T-helper 17 cell (primary cell): ENCODE measurements around the gene ZNF687. TPM values are rescaled to one million over a fixed set of nuclear protein-coding genes. Genes with fewer than 3 reads are reported as not detected.

Experiments
- ATAC-seq: fragments of 150-1000 bp; cut with Tn5 transposase; 2 replicates; pipeline ENCODE4 v1.10.0; 2021; ENCODE audit warnings: mild to moderate bottlenecking, moderate library complexity
- DNase-seq, 3 donors: peaks; one replicate each; pipeline versions ENCODE4 v3.0.0 to v3.0.0-alpha.2; 2020 to 2021
- H3K9me3 ChIP-seq: one replicate; pipeline ENCODE4 v1.7.0; 2013; ENCODE audit warnings: low read length, mild to moderate bottlenecking; ENCODE audit not compliant: control insufficient read depth, poor library complexity, severe bottlenecking
- H3K27ac Mint-ChIP-seq: one replicate; pipeline ENCODE4 v1.8.0; 2022; ENCODE audit warnings: mild to moderate bottlenecking, moderate library complexity, mixed read lengths
- H3K27me3 Mint-ChIP-seq: one replicate; pipeline ENCODE4 v1.8.0; 2022; ENCODE audit warnings: mixed read lengths
- H3K36me3 Mint-ChIP-seq: one replicate; pipeline ENCODE4 v1.8.0; 2022; ENCODE audit warnings: low read depth, mixed read lengths
- H3K4me1 Mint-ChIP-seq: one replicate; pipeline ENCODE4 v1.8.0; 2022; ENCODE audit warnings: mild to moderate bottlenecking, mixed read lengths
- H3K4me3 Mint-ChIP-seq: one replicate; pipeline ENCODE4 v1.8.0; 2022; ENCODE audit warnings: mild to moderate bottlenecking, moderate library complexity, mixed read lengths
- total RNA-seq, 4 donors: library from RNA in 2 of 4; stranded (reverse) in 2 of 4; gene quantifications; one replicate each; pipeline ENCODE4 v1.2.3 and lab custom pipeline; 2022 to 2026

The ZNF687 gene
- total RNA-seq, 2 donors from 2014 or later, result 25.9 to 33.8 TPM

GRCh38 chr1:151311589-151312331 is 29.7 kb downstream of the ZNF687 start:
- Mint-ChIP-seq H3K4me3 (no peak overlapping the region), H3K4me1 (peaks cover 40% of the 10 kb centered on the region)
- peak in 1 of 3 donors; percentile 33 for DNase-seq

GRCh38 chr1:151312411-151312810 is 30.3 kb downstream of the ZNF687 start:
- H3K27ac Mint-ChIP-seq, result peak overlapping the region; percentile 90
- peaks cover 42% of the 10 kb centered on the region for H3K4me1 Mint-ChIP-seq

More at GRCh38 chr1:151311589-151312331, 29.7 kb downstream of the ZNF687 start:
- Mint-ChIP-seq H3K27me3 (no peaks in the 10 kb centered on the region), H3K27ac (peak overlapping the region; percentile 90), H3K36me3 (no peaks in the 10 kb centered on the region)
- ATAC-seq, result peak; percentile 92
- H3K9me3 ChIP-seq, result no peaks in the 10 kb centered on the region

GRCh38 chr1:151312826-151313225 is 30.7 kb downstream of the ZNF687 start:
- H3K9me3 ChIP-seq, result no peaks in the 10 kb centered on the region
- Mint-ChIP-seq H3K4me1 (peaks cover 44% of the 10 kb centered on the region), H3K36me3 (no peaks in the 10 kb centered on the region), H3K27me3 (no peaks in the 10 kb centered on the region), H3K27ac (peak overlapping the region; percentile 90), H3K4me3 (no peak overlapping the region)
- ATAC-seq, result no peak
- no peak for DNase-seq

More at GRCh38 chr1:151312411-151312810, 30.3 kb downstream of the ZNF687 start:
- Mint-ChIP-seq H3K27me3 (no peaks in the 10 kb centered on the region), H3K4me3 (no peak overlapping the region), H3K36me3 (no peaks in the 10 kb centered on the region)
- H3K9me3 ChIP-seq, result no peaks in the 10 kb centered on the region
- ATAC-seq (no peak), DNase-seq (no peak)

- no peaks in the 10 kb centered on the region for H3K9me3 ChIP-seq
- H3K4me3 Mint-ChIP-seq, result no peak overlapping the region
- H3K4me1 Mint-ChIP-seq, result peaks cover 44% of the 10 kb centered on the region
- DNase-seq (no peak), ATAC-seq (no peak)
- H3K27ac Mint-ChIP-seq, result peak overlapping the region; percentile 90
- H3K27me3 Mint-ChIP-seq, result no peaks in the 10 kb centered on the region
- no peaks in the 10 kb centered on the region for H3K36me3 Mint-ChIP-seq
Measured at GRCh38 chr1:151313501-151313900, 31.4 kb downstream of the ZNF687 start.

- ATAC-seq (no peak), DNase-seq (no peak)
- H3K36me3 Mint-ChIP-seq, result no peaks in the 10 kb centered on the region
- H3K27me3 Mint-ChIP-seq, result no peaks in the 10 kb centered on the region
- H3K4me1 Mint-ChIP-seq, result peaks cover 45% of the 10 kb centered on the region
- H3K27ac Mint-ChIP-seq, result peak overlapping the region; percentile 90
- H3K9me3 ChIP-seq, result no peaks in the 10 kb centered on the region
- H3K4me3 Mint-ChIP-seq, result no peak overlapping the region
Measured at GRCh38 chr1:151314137-151314875, 32.2 kb downstream of the ZNF687 start.

GRCh38 chr1:151315565-151316235 is 33.6 kb downstream of the ZNF687 start:
- DNase-seq, result no peak
- Mint-ChIP-seq H3K27ac (peak overlapping the region; percentile 90), H3K4me1 (peaks cover 50% of the 10 kb centered on the region), H3K27me3 (no peaks in the 10 kb centered on the region), H3K4me3 (no peak overlapping the region), H3K36me3 (no peaks in the 10 kb centered on the region)
- no peaks in the 10 kb centered on the region for H3K9me3 ChIP-seq
- no peak for ATAC-seq

GRCh38 chr1:151318975-151319374 is 36.9 kb downstream of the ZNF687 start:
- H3K4me3 Mint-ChIP-seq, result no peak overlapping the region
- no peak for ATAC-seq
- no peak overlapping the region for H3K27ac Mint-ChIP-seq
- no peaks in the 10 kb centered on the region for H3K36me3 Mint-ChIP-seq
- no peaks in the 10 kb centered on the region for H3K27me3 Mint-ChIP-seq
- DNase-seq, result no peak
- H3K9me3 ChIP-seq, result no peaks in the 10 kb centered on the region
- H3K4me1 Mint-ChIP-seq, result peaks cover 35% of the 10 kb centered on the region

- H3K36me3 Mint-ChIP-seq, result peaks cover 5% of the 10 kb centered on the region
Measured at GRCh38 chr1:151324390-151324930, 42.4 kb downstream of the ZNF687 start.

GRCh38 chr1:151325231-151325630 is 43.1 kb downstream of the ZNF687 start:
- no peaks in the 10 kb centered on the region for H3K9me3 ChIP-seq
- peaks cover 41% of the 10 kb centered on the region for H3K4me1 Mint-ChIP-seq
- DNase-seq (no peak), ATAC-seq (no peak)
- H3K4me3 Mint-ChIP-seq, result peak overlapping the region; percentile 99
- H3K36me3 Mint-ChIP-seq, result peaks cover 5% of the 10 kb centered on the region
- H3K27ac Mint-ChIP-seq, result no peak overlapping the region
- H3K27me3 Mint-ChIP-seq, result no peaks in the 10 kb centered on the region

More at GRCh38 chr1:151324390-151324930, 42.4 kb downstream of the ZNF687 start:
- DNase-seq (no peak), ATAC-seq (no peak)
- Mint-ChIP-seq H3K4me1 (peaks cover 44% of the 10 kb centered on the region), H3K27ac (peak overlapping the region; percentile 62), H3K27me3 (no peaks in the 10 kb centered on the region), H3K4me3 (no peak overlapping the region)
- no peaks in the 10 kb centered on the region for H3K9me3 ChIP-seq

- Mint-ChIP-seq H3K4me3 (peak overlapping the region; percentile 99), H3K36me3 (peaks cover 5% of the 10 kb centered on the region), H3K4me1 (peaks cover 35% of the 10 kb centered on the region), H3K27me3 (no peaks in the 10 kb centered on the region), H3K27ac (peak overlapping the region; percentile 100)
- DNase-seq (no peak), ATAC-seq (no peak)
- no peaks in the 10 kb centered on the region for H3K9me3 ChIP-seq
Measured at GRCh38 chr1:151325646-151326429, 43.7 kb downstream of the ZNF687 start.

- Mint-ChIP-seq H3K4me1 (peaks cover 32% of the 10 kb centered on the region), H3K27ac (peak overlapping the region; percentile 100), H3K36me3 (peaks cover 5% of the 10 kb centered on the region), H3K4me3 (peak overlapping the region; percentile 99), H3K27me3 (no peaks in the 10 kb centered on the region)
- no peaks in the 10 kb centered on the region for H3K9me3 ChIP-seq
- DNase-seq, result peak in 1 of 3 donors; percentile 42
- peak; percentile 65 for ATAC-seq
Measured at GRCh38 chr1:151326619-151327222, 44.6 kb downstream of the ZNF687 start.
